GM10847 (cell line): ENCODE results near the gene MRPL50.
"Not testable (repeated sequence)": the region's sequence is repeated elsewhere in the genome, so short reads cannot be mapped to it uniquely, and the experiment has no call there.

Experiments used
- POLR2A ChIP-seq: IDR thresholded peaks from 2 replicates; pipeline ENCODE4 v1.6.1; 2011; ENCODE audit not compliant: insufficient read length; ENCODE audit errors: extremely low read depth

MRPL50 gene

GRCh38 chr9:101388507-101388993 is 9.9 kb downstream of the MRPL50 start:
- TF ChIP-seq POLR2A = no peak

GRCh38 chr9:101387871-101388506 is 10.4 kb downstream of the MRPL50 start:
- TF ChIP-seq POLR2A = no peak

GRCh38 chr9:101384873-101385536 is 13.4 kb downstream of the MRPL50 start, which contains the start of gene BAAT:
Gene BAAT, minus strand, starts transcription at chr9:101385006. Its CDS starts 13,602 bp downstream, at chr9:101371404.
- not testable (repeated sequence) for TF ChIP-seq POLR2A

- TF ChIP-seq POLR2A = no peak
Observed at GRCh38 chr9:101383361-101383760, 15.1 kb downstream of the MRPL50 start.

GRCh38 chr9:101381833-101382342 is 16.5 kb downstream of the MRPL50 start:
- no peak for TF ChIP-seq POLR2A

- no peak for TF ChIP-seq POLR2A
Observed at GRCh38 chr9:101381118-101381517, 17.3 kb downstream of the MRPL50 start.

- no peak for TF ChIP-seq POLR2A
Observed at GRCh38 chr9:101380295-101380694, 18.1 kb downstream of the MRPL50 start.

GRCh38 chr9:101376111-101376848 is 22.1 kb downstream of the MRPL50 start:
- TF ChIP-seq POLR2A = no peak

GRCh38 chr9:101375546-101375945 is 22.9 kb downstream of the MRPL50 start:
- TF ChIP-seq POLR2A = no peak

- TF ChIP-seq POLR2A = no peak
Observed at GRCh38 chr9:101372327-101373118, 25.9 kb downstream of the MRPL50 start.

GRCh38 chr9:101371813-101372212 is 26.6 kb downstream of the MRPL50 start:
- TF ChIP-seq POLR2A = no peak

- no peak for TF ChIP-seq POLR2A
Observed at GRCh38 chr9:101369884-101370531, 28.4 kb downstream of the MRPL50 start.

- TF ChIP-seq POLR2A = no peak
Observed at GRCh38 chr9:101369286-101369685, 29.1 kb downstream of the MRPL50 start.

- TF ChIP-seq POLR2A = no peak
Observed at GRCh38 chr9:101367323-101367722, 31.1 kb downstream of the MRPL50 start.
